ENCODE measurements around the gene ALK.
A peak's percentile ranks its signal among the peaks of the same experiment; 100 is the strongest.

Gene ALK

GRCh38 chr2:29215739-29216608 is 705.4 kb downstream of the ALK start:
- DNase-seq, result no peak

- no peak for DNase-seq
These were observed 706.3 kb downstream of the ALK start for GRCh38 chr2:29215073-29215472.

GRCh38 chr2:29213888-29214291 is 707.5 kb downstream of the ALK start:
- no peak for DNase-seq

- DNase-seq, result no peak
These were observed 709.4 kb downstream of the ALK start for GRCh38 chr2:29212009-29212408.

- no peak for DNase-seq
These were observed 711.8 kb downstream of the ALK start for GRCh38 chr2:29209551-29209950.

GRCh38 chr2:29207352-29208148 is 713.8 kb downstream of the ALK start:
- no peak for DNase-seq

GRCh38 chr2:29206941-29207340 is 714.4 kb downstream of the ALK start:
- DNase-seq, result no peak

GRCh38 chr2:29202819-29203495 is 718.4 kb downstream of the ALK start:
- DNase-seq, result no peak

GRCh38 chr2:29201979-29202378 is 719.4 kb downstream of the ALK start:
- no peak for DNase-seq

- DNase-seq, result peak; percentile 74 to 81
These were observed 724.3 kb downstream of the ALK start for GRCh38 chr2:29196792-29197788.

GRCh38 chr2:29195796-29196195 is 725.6 kb downstream of the ALK start:
- no peak for DNase-seq

- no peak for DNase-seq
These were observed 727.7 kb downstream of the ALK start for GRCh38 chr2:29193681-29194080.

- no peak for DNase-seq
These were observed 728.3 kb downstream of the ALK start for GRCh38 chr2:29193111-29193510.

GRCh38 chr2:29192526-29192925 is 728.9 kb downstream of the ALK start:
- no peak for DNase-seq

GRCh38 chr2:29191817-29192216 is 729.6 kb downstream of the ALK start:
- DNase-seq, result no peak

- DNase-seq, result no peak
These were observed 732.3 kb downstream of the ALK start for GRCh38 chr2:29189052-29189451.

GRCh38 chr2:29187926-29188325 is 733.5 kb downstream of the ALK start:
- no peak for DNase-seq

GRCh38 chr2:29186817-29187216 is 734.6 kb downstream of the ALK start:
- no peak for DNase-seq

- no peak for DNase-seq
These were observed 736.9 kb downstream of the ALK start for GRCh38 chr2:29184531-29184930.

GRCh38 chr2:29182920-29183319 is 738.5 kb downstream of the ALK start:
- no peak for DNase-seq

- no peak for DNase-seq
These were observed 739.1 kb downstream of the ALK start for GRCh38 chr2:29182334-29182733.

- DNase-seq, result no peak
These were observed 746.0 kb downstream of the ALK start for GRCh38 chr2:29175338-29175737.
